SK-N-SH treated with all-trans-retinoic acid at 6 μM for 48 hours (cell line): ENCODE results near the gene RMC1.
"Not testable (repeated sequence)": the region's sequence is repeated elsewhere in the genome, so short reads cannot be mapped to it uniquely, and the experiment has no call there.

Experiments used
- ATAC-seq: fragments of 200-7000 bp; cut with Tn5 transposase; 3 replicates; pipeline ENCODE4 v1.9.1; 2020; ENCODE audit warnings: mild to moderate bottlenecking, moderate library complexity
- ARNTL ChIP-seq: fragments of 450-650 bp; formaldehyde crosslinking; IDR thresholded peaks from 2 replicates; pipeline ENCODE4 v1.5.0; 2020; ENCODE audit warnings: low read depth, mild to moderate bottlenecking, moderate library complexity, borderline replicate concordance
- BACH2 ChIP-seq: fragments of 250-450 bp; sonication (Bioruptor Pico); IDR thresholded peaks from 2 replicates; pipeline ENCODE4 v1.9.0; 2021; ENCODE audit warnings: mild to moderate bottlenecking, borderline replicate concordance
- CREB5 ChIP-seq: fragments of 250-450 bp; sonication (Bioruptor Pico); IDR thresholded peaks from 2 replicates; pipeline ENCODE4 v1.5.1; 2020; ENCODE audit warnings: low read depth, mild to moderate bottlenecking, moderate library complexity
- CSDC2 ChIP-seq: fragments of 250-450 bp; sonication (Bioruptor Pico); IDR thresholded peaks from 2 replicates; pipeline ENCODE4 v1.5.0; 2020; ENCODE audit warnings: mild to moderate bottlenecking, moderate library complexity
- CSRNP3 ChIP-seq: fragments of 250-450 bp; sonication (Bioruptor Pico); IDR thresholded peaks from 2 replicates; pipeline ENCODE4 v1.5.1; 2021; ENCODE audit warnings: mild to moderate bottlenecking, moderate library complexity
- GLIS3 ChIP-seq: fragments of 250-450 bp; sonication (Bioruptor Pico); IDR thresholded peaks from 2 replicates; pipeline ENCODE4 v1.5.0; 2020; ENCODE audit warnings: mild to moderate bottlenecking, moderate library complexity
- ISL1 ChIP-seq: fragments of 250-450 bp; sonication (Bioruptor Pico); IDR thresholded peaks from 2 replicates; pipeline ENCODE4 v2.1.2; 2022; ENCODE audit warnings: mild to moderate bottlenecking, moderate library complexity
- OSR1 ChIP-seq: fragments of 250-450 bp; sonication (Bioruptor Pico); IDR thresholded peaks from 2 replicates; pipeline ENCODE4 v1.8.0; 2022; ENCODE audit warnings: moderate library complexity, mild to moderate bottlenecking, inconsistent platforms
- PATZ1 ChIP-seq: fragments of 250-450 bp; sonication (Bioruptor Pico); IDR thresholded peaks from 2 replicates; pipeline ENCODE4 v1.8.0; 2020; ENCODE audit warnings: mild to moderate bottlenecking, moderate library complexity, borderline replicate concordance
- POU6F1 ChIP-seq: fragments of 250-450 bp; sonication (Bioruptor Pico); IDR thresholded peaks from 2 replicates; pipeline ENCODE4 v1.8.0; 2021; ENCODE audit warnings: low read depth, mild to moderate bottlenecking, moderate library complexity, borderline replicate concordance
- PPARA ChIP-seq: fragments of 250-450 bp; sonication (Bioruptor Pico); IDR thresholded peaks from 2 replicates; pipeline ENCODE4 v1.5.0; 2020; ENCODE audit warnings: mild to moderate bottlenecking, borderline replicate concordance
- RARB ChIP-seq: fragments of 250-450 bp; sonication (Bioruptor Pico); IDR thresholded peaks from 2 replicates; pipeline ENCODE4 v1.8.0; 2021; ENCODE audit warnings: mild to moderate bottlenecking, moderate library complexity
- SNAI2 ChIP-seq: fragments of 250-450 bp; sonication (Bioruptor Pico); IDR thresholded peaks from 2 replicates; pipeline ENCODE4 v1.5.0; 2020; ENCODE audit warnings: mild to moderate bottlenecking, moderate library complexity
- TCF4 ChIP-seq: fragments of 250-450 bp; sonication (Bioruptor Pico); IDR thresholded peaks from 2 replicates; pipeline ENCODE4 v1.8.0; 2021; ENCODE audit warnings: mild to moderate bottlenecking, moderate library complexity, borderline replicate concordance
- TOX ChIP-seq: fragments of 250-450 bp; sonication (Bioruptor Pico); IDR thresholded peaks from 2 replicates; pipeline ENCODE4 v1.8.0; 2021; ENCODE audit warnings: mild to moderate bottlenecking, moderate library complexity, borderline replicate concordance
- TSHZ2 ChIP-seq: fragments of 250-450 bp; sonication (Bioruptor Pico); IDR thresholded peaks from 2 replicates; pipeline ENCODE4 v1.5.0; 2020; ENCODE audit warnings: mild to moderate bottlenecking, moderate library complexity
- ZC3H10 ChIP-seq: fragments of 250-450 bp; sonication (Bioruptor Pico); IDR thresholded peaks from 2 replicates; pipeline ENCODE4 v1.5.1; 2021; ENCODE audit warnings: mild to moderate bottlenecking, moderate library complexity
- ZFP3 ChIP-seq: fragments of 250-450 bp; sonication (Bioruptor Pico); IDR thresholded peaks from 2 replicates; pipeline ENCODE4 v1.5.0; 2020; ENCODE audit warnings: mild to moderate bottlenecking, moderate library complexity
- ZFP30 ChIP-seq: fragments of 450-650 bp; formaldehyde crosslinking; IDR thresholded peaks from 2 replicates; pipeline ENCODE4 v1.5.0; 2022; ENCODE audit warnings: mild to moderate bottlenecking, moderate library complexity
- ZNF565 ChIP-seq: fragments of 450-650 bp; formaldehyde crosslinking; conservative IDR thresholded peaks from 2 replicates; pipeline ENCODE4 v1.5.0; 2020; ENCODE audit warnings: low read depth, mild to moderate bottlenecking, moderate library complexity
- ZNF8 ChIP-seq: fragments of 450-650 bp; formaldehyde crosslinking; IDR thresholded peaks from 2 replicates; pipeline ENCODE4 v1.5.0; 2020; ENCODE audit warnings: mild to moderate bottlenecking, moderate library complexity

RMC1 gene

DNA sequence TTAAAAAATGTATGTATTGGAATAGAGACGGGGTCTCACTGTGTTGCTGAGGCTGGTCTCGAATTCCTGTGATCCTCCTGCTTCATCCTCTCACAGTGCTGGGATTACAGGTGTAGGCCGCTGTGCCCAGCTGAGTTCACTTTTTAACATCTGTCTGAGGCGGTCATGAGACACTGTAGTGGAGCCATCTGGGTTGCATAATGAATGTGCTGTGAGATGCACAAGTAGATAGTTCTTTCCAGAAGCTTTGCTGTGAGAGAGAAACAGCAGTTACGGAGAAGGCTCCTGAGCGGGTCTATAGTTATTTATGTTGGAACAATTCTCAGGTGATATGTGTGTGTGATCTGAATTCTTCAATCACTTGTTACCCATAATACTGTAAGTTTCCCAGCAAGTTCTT, 3.1 kb downstream of the RMC1 start:
- no peak for ATAC-seq
- TF ChIP-seq TCF4, result peak; percentile 50; the same call in 1 of the 2 replicates
- TF ChIP-seq RARB (CRISPR knock-in tag), result no peak

- not testable (repeated sequence) for ATAC-seq
- TF ChIP-seq ZNF8, result peak; percentile 73
These were observed 7.6 kb downstream of the RMC1 start for GRCh38 chr18:23510923-23511322.

- not testable (repeated sequence) for ATAC-seq
These were observed 8.9 kb downstream of the RMC1 start for GRCh38 chr18:23512216-23512615.

DNA sequence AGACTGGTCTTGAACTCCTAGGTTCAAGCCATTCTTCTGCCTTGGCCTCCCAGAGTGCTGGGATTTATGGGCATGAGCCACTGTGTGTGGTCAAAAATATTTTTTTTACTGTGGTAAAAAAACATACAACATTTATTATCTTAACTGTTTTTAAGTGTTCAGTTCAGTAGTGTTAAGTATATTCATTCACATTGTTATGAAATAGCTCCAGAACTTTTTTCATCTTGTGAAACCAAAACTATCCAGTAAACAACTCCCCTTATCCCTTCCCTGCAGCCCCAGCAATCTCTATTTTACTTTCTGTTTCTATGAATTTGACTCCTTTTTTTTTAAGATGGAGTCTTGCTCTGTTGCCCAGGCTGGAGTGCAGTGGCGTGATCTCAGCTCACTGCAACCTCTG, 9.3 kb downstream of the RMC1 start:
- TF ChIP-seq CREB5 (no peak), ZC3H10 (CRISPR knock-in tag) (no peak), PATZ1 (CRISPR knock-in tag) (no peak), CSDC2 (CRISPR knock-in tag) (no peak), TCF4 (no peak), ISL1 (no peak)
- ATAC-seq, result no peak

DNA sequence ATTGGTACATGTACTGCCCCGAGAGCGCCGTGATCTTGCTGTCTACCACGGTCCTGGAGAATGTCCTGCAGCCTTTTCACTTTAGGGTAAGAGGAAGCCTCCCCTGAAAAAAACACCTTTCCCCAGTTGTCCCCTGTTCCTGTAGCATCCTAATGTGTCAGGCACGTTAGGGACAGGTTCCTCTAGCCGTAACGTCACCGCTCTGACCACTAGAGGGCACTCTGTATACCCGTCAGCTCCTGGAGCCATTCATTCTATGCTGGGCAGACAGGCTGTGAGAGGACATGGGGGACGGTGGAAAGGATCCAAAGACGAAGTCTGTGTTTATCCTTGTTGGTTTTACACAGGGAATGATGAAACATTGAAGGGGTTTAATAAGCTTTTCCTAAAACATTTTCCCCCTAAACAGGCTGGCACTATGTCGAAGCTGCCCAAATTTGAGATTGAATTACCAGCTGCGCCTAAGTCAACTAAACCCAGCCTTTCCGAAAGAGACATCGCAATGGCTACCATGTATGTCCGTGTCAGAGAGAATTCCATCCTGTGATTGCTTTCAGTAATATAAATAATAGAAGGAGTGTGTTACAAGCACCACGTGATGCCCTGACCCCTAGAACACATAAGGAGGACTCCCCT, 12.7 kb downstream of the RMC1 start:
- ATAC-seq, result peak; percentile 100
- TF ChIP-seq BACH2 (no peak), OSR1 (CRISPR knock-in tag) (no peak), TOX (CRISPR knock-in tag) (no peak), SNAI2 (no peak), POU6F1 (CRISPR knock-in tag) (no peak), PATZ1 (CRISPR knock-in tag) (no peak), TCF4 (no peak), ZFP30 (CRISPR knock-in tag) (no peak), ARNTL (CRISPR knock-in tag) (no peak), ZFP3 (CRISPR knock-in tag) (no peak), GLIS3 (CRISPR knock-in tag) (no peak), CSDC2 (CRISPR knock-in tag) (no peak), PPARA (CRISPR knock-in tag) (no peak), ZC3H10 (CRISPR knock-in tag) (no peak), ZNF565 (CRISPR knock-in tag) (no peak)

DNA sequence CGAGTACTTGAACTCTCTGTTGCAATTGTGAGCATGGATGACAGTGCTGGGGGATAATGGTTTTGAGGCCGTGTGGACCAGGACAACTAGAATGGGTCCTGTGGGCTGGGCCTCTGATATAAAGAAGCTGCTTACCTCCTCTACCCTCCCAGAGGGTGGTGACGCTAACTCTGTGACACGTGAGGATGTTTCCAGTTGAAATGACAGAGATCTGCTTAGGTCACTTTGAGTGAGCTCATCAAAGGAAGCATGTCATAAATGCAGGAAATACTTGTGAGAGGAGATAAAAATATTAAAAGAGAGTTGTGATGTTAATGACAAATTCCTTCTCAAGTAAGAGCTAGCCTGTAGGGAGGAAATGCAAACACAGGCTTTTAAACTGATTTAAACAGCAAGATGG, 16.4 kb downstream of the RMC1 start:
- ATAC-seq, result no peak
- TF ChIP-seq OSR1 (CRISPR knock-in tag) (no peak), CSRNP3 (CRISPR knock-in tag) (no peak), CSDC2 (CRISPR knock-in tag) (no peak), ZFP3 (CRISPR knock-in tag) (no peak), ISL1 (no peak), TSHZ2 (CRISPR knock-in tag) (no peak), SNAI2 (no peak), TOX (CRISPR knock-in tag) (no peak), ZNF8 (no peak), BACH2 (no peak), PPARA (CRISPR knock-in tag) (no peak)
- TF ChIP-seq, all 23 proteins: peak for 0
